Pancreas (tissue), 10 donors: ENCODE data around the gene C17orf78. TPM values are rescaled to one million over a fixed set of nuclear protein-coding genes. Genes with fewer than 3 reads are reported as not detected.

Source experiments
- ATAC-seq, 4 donors: fragments of 200-7000 bp; cut with Tn5 transposase; one replicate each; pipeline versions ENCODE4 v1.8.0 to v1.9.1; 2020; ENCODE audit warnings: mild to moderate bottlenecking in 4 of 4, moderate library complexity in 4 of 4
- DNase-seq, 6 donors: peaks; one replicate each; pipeline ENCODE4 v3.0.0-alpha.2; 2020
- FAIRE-seq: peaks from 2 replicates; lab custom pipeline; 2012; peaks lifted over from hg19 to GRCh38; lab: Jason Lieb, UNC
- H3K27ac ChIP-seq, 4 donors: fragments of 200-600 bp; sonication (generic); 1 replicate in 3 of 4; 2 replicates in 1 of 4; pipeline versions ENCODE4 v1.5.0 to v1.8.0; 2020
- H3K27me3 ChIP-seq, 4 donors: fragments of 200-600 bp; one replicate each; pipeline ENCODE4 v1.8.0; 2021
- H3K36me3 ChIP-seq, 3 donors: fragments of 200-600 bp; sonication (generic) in 1 of 3; one replicate each; pipeline versions ENCODE4 v1.5.0 to v1.8.0; 2020 to 2021
- H3K4me1 ChIP-seq, 3 donors: fragments of 200-600 bp; one replicate each; pipeline ENCODE4 v1.8.0; 2021
- H3K4me3 ChIP-seq, 4 donors: fragments of 200-600 bp; sonication (generic) in 2 of 4; one replicate each; pipeline versions ENCODE4 v1.5.0 to v1.8.0; 2020 to 2021
- H3K9me3 ChIP-seq, 4 donors: fragments of 200-600 bp; one replicate each; pipeline ENCODE4 v1.8.0; 2021
- WGBS, 2 donors: extraction: QIAGEN DNeasy Blood & Tissue Kit; methylation state at CpG; one replicate each; pipeline ENCODE4 v1.1.7; 2013; 5-methylcytosine and 5-hydroxymethylcytosine counted together
- intact Hi-C, 3 donors: fragments of 100-400 bp; cut with DNase I; formaldehyde crosslinking; loops; one replicate each; pipeline versions ENCODE4 v1.11.1 to v1.14.2; 2022
- polyA plus RNA-seq, 2 donors: library from polyadenylated mRNA; stranded (reverse); fragments of 200-250 nt; gene quantifications; one replicate each; pipeline ENCODE4 v1.2.3, GENCODE V29; 2013
- total RNA-seq, 6 donors: library from RNA; stranded (reverse); fragmentation: NEBNext Ultra II Directional in 4 of 6; extraction: Animal tissue kit (Norgen Biotek cat#: 25700) in 4 of 6; gene quantifications; one replicate each; pipeline versions ENCODE4 v1.2.1 to v1.2.4, GENCODE V29; 2021 to 2023
- TF ChIP-seq, protein P1 (sequence below), 4 donors: fragments of 200-600 bp; sonication (generic) in 3 of 4; IDR thresholded peaks; one replicate each; pipeline versions ENCODE4 v1.5.0 to v1.8.0; 2021; ENCODE audit warnings: antibody characterized with exemption in 4 of 4
- donor health status: healthy with polysubstance abuse.
- donor health status: DM: no; HTN: no; CAD: no; lungs with moderate emphysema.
- donor health status: DM: no; HTN: no; CAD: no.
- donor health status: control.
- donor health status: control.
- donor health status: Bipolar disorder and iron deficiency.
- donor health status: DM: yes; HTN: yes; CAD: no.
- donor health status: DM: no; HTN: no; CAD: no.
- donor health status: DM: no; HTN: no; CAD: no.
- donor health status: DM: yes; HTN: yes; CAD: no.

The C17orf78 gene
- total and polyA plus RNA-seq, 8 donors, result not detected

GRCh38 chr17:37365589-37365988 is 10.2 kb upstream of the C17orf78 start:
- Histone ChIP-seq H3K4me3 (no peak overlapping the region), H3K36me3 (no peaks in the 10 kb centered on the region), H3K27me3 (no peaks in the 10 kb centered on the region), H3K27ac (no peak overlapping the region), H3K4me1 (peaks cover 0 to under 1% (median 0%) of the 10 kb centered on the region in 3 donors), H3K9me3 (no peaks in the 10 kb centered on the region)
- no peak for ATAC-seq
- no peak for FAIRE-seq
- TF ChIP-seq, protein P1, sequence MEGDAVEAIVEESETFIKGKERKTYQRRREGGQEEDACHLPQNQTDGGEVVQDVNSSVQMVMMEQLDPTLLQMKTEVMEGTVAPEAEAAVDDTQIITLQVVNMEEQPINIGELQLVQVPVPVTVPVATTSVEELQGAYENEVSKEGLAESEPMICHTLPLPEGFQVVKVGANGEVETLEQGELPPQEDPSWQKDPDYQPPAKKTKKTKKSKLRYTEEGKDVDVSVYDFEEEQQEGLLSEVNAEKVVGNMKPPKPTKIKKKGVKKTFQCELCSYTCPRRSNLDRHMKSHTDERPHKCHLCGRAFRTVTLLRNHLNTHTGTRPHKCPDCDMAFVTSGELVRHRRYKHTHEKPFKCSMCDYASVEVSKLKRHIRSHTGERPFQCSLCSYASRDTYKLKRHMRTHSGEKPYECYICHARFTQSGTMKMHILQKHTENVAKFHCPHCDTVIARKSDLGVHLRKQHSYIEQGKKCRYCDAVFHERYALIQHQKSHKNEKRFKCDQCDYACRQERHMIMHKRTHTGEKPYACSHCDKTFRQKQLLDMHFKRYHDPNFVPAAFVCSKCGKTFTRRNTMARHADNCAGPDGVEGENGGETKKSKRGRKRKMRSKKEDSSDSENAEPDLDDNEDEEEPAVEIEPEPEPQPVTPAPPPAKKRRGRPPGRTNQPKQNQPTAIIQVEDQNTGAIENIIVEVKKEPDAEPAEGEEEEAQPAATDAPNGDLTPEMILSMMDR (IDR thresholded peaks at IDR 0.05), result no peak
- DNase-seq, result no peak
- 77 to 79% methylated on average over 1 of the region's 1 CpG for WGBS, 2 donors
- intact Hi-C loops, result no loop called here

- no peak overlapping the region for H3K27ac ChIP-seq
- H3K4me1 ChIP-seq, result no peaks in the 10 kb centered on the region
Observed at GRCh38 chr17:37368577-37368976, 7.2 kb upstream of the C17orf78 start.

GRCh38 chr17:37373530-37374159 is 2.1 kb upstream of the C17orf78 start:
- 3 to 5% methylated on average over 4 of the region's 4 CpGs for WGBS, 2 donors
- TF ChIP-seq, protein P1 (IDR thresholded peaks at IDR 0.05), result peak; percentile 77 to 93 (median 84)
- Histone ChIP-seq H3K36me3 (no peaks in the 10 kb centered on the region), H3K4me3 (no peak overlapping the region), H3K9me3 (no peaks in the 10 kb centered on the region), H3K27me3 (no peaks in the 10 kb centered on the region), H3K27ac (no peak overlapping the region), H3K4me1 (no peaks in the 10 kb centered on the region)
- peak in 4 of 6 donors; percentile 36 to 76 (median 50) for DNase-seq
- peak; percentile 95 to 100 (median 100) for ATAC-seq
- intact Hi-C loops, result no loop called here
- FAIRE-seq, result no peak

More at GRCh38 chr17:37368577-37368976, 7.2 kb upstream of the C17orf78 start:
- WGBS, 2 donors, result 81 to 92% methylated on average over 3 of the region's 3 CpGs
- ATAC-seq (no peak), FAIRE-seq (no peak), DNase-seq (no peak)
- Histone ChIP-seq H3K4me3 (no peak overlapping the region), H3K27me3 (no peaks in the 10 kb centered on the region), H3K9me3 (no peaks in the 10 kb centered on the region), H3K36me3 (no peaks in the 10 kb centered on the region)
- intact Hi-C loops, result no loop called here
- TF ChIP-seq, protein P1 (IDR thresholded peaks at IDR 0.05), result no peak

- Histone ChIP-seq H3K36me3 (no peaks in the 10 kb centered on the region), H3K4me1 (no peaks in the 10 kb centered on the region), H3K9me3 (no peaks in the 10 kb centered on the region), H3K27me3 (no peaks in the 10 kb centered on the region), H3K27ac (no peak overlapping the region), H3K4me3 (no peak overlapping the region)
- DNase-seq (no peak), ATAC-seq (no peak), FAIRE-seq (no peak)
- intact Hi-C loops, result no loop called here
- WGBS, 2 donors, result 95 to 100% methylated on average over 1 of the region's 1 CpG
- TF ChIP-seq, protein P1 (IDR thresholded peaks at IDR 0.05), result no peak
Observed at GRCh38 chr17:37382056-37382455, 6.3 kb downstream of the C17orf78 start.

GRCh38 chr17:37384560-37385149 is 8.9 kb downstream of the C17orf78 start:
- TF ChIP-seq, protein P1 (IDR thresholded peaks at IDR 0.05), result no peak
- no peak for DNase-seq
- H3K27me3 ChIP-seq, result no peaks in the 10 kb centered on the region
- no peak for ATAC-seq
- no peaks in the 10 kb centered on the region for H3K9me3 ChIP-seq
- no peaks in the 10 kb centered on the region for H3K4me1 ChIP-seq
- no peak overlapping the region for H3K27ac ChIP-seq
- intact Hi-C loops, result no loop called here
- no peak overlapping the region for H3K4me3 ChIP-seq
- no peaks in the 10 kb centered on the region for H3K36me3 ChIP-seq
- 60 to 73% methylated on average over 3 of the region's 3 CpGs for WGBS, 2 donors
- no peak for FAIRE-seq
